ENCODE results near the gene ENPP1. TPM values are rescaled to one million over a fixed set of nuclear protein-coding genes. Genes with fewer than 3 reads are reported as not detected.

The ENPP1 gene
- total RNA-seq, 4 donors from 2014 or later, result 7.9 to 35.2 (median 19.2) TPM

DNA sequence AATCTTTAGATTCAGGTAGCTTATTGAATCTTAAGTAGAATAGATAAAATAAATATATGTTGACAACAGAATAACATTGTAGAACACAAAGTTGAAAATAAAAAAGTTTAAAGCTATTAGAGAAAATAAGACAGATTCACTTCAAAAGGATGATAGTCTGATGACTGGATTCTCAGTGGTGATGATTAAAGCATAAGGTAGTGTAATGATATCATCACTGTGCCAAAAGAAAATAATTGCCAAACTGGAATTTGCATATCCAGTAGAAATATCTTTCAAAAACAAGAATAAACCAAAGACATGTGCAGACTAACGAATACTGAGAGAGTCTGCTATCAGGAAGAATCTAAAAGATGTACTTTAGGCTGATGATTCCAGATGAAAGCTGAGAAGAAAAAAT lies 30.2 kb downstream of the ENPP1 start:
- H3K27ac ChIP-seq (replicated peaks in 1 of 4), result no peak overlapping the region
- 74% methylated on average over 1 of the region's 1 CpG for WGBS
- H3K9me3 ChIP-seq, result no peaks in the 10 kb centered on the region
- peaks cover 0 to 8% (median 7%) of the 10 kb centered on the region in 4 donors for H3K4me1 ChIP-seq
- TF ChIP-seq, protein P1, sequence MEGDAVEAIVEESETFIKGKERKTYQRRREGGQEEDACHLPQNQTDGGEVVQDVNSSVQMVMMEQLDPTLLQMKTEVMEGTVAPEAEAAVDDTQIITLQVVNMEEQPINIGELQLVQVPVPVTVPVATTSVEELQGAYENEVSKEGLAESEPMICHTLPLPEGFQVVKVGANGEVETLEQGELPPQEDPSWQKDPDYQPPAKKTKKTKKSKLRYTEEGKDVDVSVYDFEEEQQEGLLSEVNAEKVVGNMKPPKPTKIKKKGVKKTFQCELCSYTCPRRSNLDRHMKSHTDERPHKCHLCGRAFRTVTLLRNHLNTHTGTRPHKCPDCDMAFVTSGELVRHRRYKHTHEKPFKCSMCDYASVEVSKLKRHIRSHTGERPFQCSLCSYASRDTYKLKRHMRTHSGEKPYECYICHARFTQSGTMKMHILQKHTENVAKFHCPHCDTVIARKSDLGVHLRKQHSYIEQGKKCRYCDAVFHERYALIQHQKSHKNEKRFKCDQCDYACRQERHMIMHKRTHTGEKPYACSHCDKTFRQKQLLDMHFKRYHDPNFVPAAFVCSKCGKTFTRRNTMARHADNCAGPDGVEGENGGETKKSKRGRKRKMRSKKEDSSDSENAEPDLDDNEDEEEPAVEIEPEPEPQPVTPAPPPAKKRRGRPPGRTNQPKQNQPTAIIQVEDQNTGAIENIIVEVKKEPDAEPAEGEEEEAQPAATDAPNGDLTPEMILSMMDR (IDR thresholded peaks at IDR 0.05), result no peak
- TF ChIP-seq POLR2AphosphoS5 (IDR thresholded peaks at IDR 0.05) (no peak), EP300 (IDR thresholded peaks at IDR 0.05) (no peak), POLR2A (IDR thresholded peaks at IDR 0.05; ENCODE audit: low read depth) (no peak)
- no peaks in the 10 kb centered on the region for H3K27me3 ChIP-seq
- no peaks in the 10 kb centered on the region for H3K36me3 ChIP-seq
- H3K4me3 ChIP-seq, result no peak overlapping the region
- DNase-seq (ENCODE audit: extremely low spot score), result no peak
- intact Hi-C loops (cut with DNase I), result no loop called here

DNA sequence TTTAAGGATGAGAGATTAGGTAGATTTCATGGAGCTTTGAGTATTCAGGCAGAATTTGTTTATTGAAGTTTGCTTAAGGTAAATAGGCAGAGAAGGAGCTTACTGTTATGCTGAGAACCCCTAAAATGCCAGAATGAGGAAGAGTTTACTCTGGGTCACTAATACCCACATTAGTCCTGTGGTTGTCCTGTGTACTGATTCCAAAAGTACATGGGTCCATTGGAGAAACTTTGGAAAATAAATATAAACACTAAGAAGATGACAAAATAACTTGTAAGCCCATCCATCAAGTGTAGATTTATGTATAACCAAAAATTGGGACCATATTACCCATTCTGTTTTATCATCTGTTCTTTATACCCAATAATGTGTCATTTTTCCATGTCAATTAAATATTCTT lies 31.6 kb downstream of the ENPP1 start:
- Histone ChIP-seq H3K36me3 (no peaks in the 10 kb centered on the region), H3K9me3 (no peaks in the 10 kb centered on the region), H3K27ac (replicated peaks in 1 of 4) (no peak overlapping the region), H3K4me1 (peaks cover 0 to 11% (median 7%) of the 10 kb centered on the region in 4 donors), H3K27me3 (no peaks in the 10 kb centered on the region), H3K4me3 (no peak overlapping the region)
- intact Hi-C loops (cut with DNase I), result no loop called here
- TF ChIP-seq POLR2AphosphoS5 (IDR thresholded peaks at IDR 0.05) (no peak), POLR2A (IDR thresholded peaks at IDR 0.05; ENCODE audit: low read depth) (no peak), EP300 (IDR thresholded peaks at IDR 0.05) (no peak)
- TF ChIP-seq, protein P1 (IDR thresholded peaks at IDR 0.05), result no peak
- DNase-seq (ENCODE audit: extremely low spot score), result no peak

DNA sequence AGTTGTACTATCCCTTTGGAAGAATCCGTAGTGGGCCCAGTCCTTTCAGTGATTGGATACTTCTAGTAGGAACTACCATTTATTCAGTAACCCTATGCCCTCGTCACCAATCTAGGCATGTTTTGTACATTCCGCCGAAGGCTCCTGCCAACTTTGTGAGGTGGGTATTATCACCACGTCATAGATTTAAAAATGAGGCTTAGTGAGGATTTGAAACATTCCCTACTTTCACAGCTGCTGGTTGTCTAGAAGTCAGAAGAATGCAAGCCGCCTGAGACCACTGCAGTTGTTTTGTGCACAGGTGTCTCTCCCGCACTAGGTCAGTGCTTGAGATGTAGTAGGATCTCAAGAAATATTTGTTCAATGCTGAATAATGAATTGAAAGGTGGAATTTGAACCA lies 32.6 kb downstream of the ENPP1 start:
- TF ChIP-seq EP300 (IDR thresholded peaks at IDR 0.05), result no peak
- TF ChIP-seq, protein P1 (IDR thresholded peaks at IDR 0.05), result no peak
- TF ChIP-seq POLR2AphosphoS5 (IDR thresholded peaks at IDR 0.05), result no peak
- no peak for TF ChIP-seq POLR2A (IDR thresholded peaks at IDR 0.05; ENCODE audit: low read depth)
- Histone ChIP-seq H3K4me1 (peaks cover 0 to 11% (median 7%) of the 10 kb centered on the region in 4 donors), H3K4me3 (no peak overlapping the region), H3K9me3 (no peaks in the 10 kb centered on the region), H3K27ac (replicated peaks in 1 of 4) (no peak overlapping the region), H3K36me3 (no peaks in the 10 kb centered on the region), H3K27me3 (no peaks in the 10 kb centered on the region)
- no peak for DNase-seq (ENCODE audit: extremely low spot score)
- WGBS, result 91% methylated on average over 7 of the region's 7 CpGs
- intact Hi-C loops (cut with DNase I), result no loop called here

DNA sequence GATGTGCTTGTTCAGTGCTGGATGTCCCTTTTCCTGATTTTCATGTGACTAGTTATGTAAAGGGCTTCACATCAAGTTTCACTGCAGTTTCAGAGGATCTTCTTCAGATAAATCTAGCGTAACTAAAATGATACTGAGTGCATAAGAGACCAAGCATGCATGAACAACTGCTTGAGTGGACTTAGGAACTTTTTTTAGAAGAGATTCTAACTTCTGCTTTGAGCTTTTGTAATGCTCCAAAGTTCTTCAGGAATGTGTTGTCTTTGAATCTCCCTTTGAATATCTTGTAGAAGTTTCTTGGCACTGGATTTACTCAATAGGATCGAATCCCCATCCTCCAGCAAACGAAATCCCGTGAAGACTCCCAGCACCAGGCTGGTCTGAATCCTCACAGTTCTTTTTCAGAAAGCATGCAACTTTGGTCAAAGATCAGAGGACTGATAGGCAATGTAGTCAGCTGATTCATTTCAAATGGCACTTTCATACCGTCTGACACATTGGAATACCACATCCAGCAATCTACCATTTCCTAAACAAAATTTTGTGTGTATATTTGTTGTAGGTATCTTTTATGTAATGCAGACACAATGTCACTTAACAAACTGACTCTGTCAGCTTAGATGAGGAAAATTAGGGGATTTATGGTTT lies 33.2 kb downstream of the ENPP1 start:
- Histone ChIP-seq H3K9me3 (no peaks in the 10 kb centered on the region), H3K27ac (replicated peaks in 1 of 4) (no peak overlapping the region), H3K4me3 (no peak overlapping the region), H3K27me3 (no peaks in the 10 kb centered on the region), H3K36me3 (no peaks in the 10 kb centered on the region), H3K4me1 (peaks cover 0 to 9% (median 7%) of the 10 kb centered on the region in 4 donors)
- no peak for DNase-seq (ENCODE audit: extremely low spot score)
- WGBS, result 84% methylated on average over 5 of the region's 5 CpGs
- TF ChIP-seq EP300 (IDR thresholded peaks at IDR 0.05), result no peak
- intact Hi-C loops (cut with DNase I), result no loop called here

DNA sequence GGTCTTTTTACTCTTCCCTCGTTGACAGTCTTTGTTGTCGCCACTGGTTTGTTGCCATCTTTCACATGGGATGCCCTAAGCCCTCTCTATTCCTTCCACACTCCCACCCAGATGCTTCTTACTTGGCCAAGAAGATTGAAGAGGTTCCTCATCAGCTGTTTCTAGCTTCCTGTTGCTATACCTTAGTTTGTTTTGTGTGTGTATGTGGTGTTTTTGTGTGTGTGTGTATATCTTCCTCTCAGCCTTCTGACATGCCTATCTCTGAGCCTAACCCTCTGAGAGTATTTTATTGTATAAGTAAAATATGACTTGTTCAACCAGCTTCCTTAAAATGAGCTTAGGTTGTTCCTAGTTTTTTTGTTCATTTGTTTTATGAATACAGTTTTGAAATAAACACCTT lies 35.9 kb downstream of the ENPP1 start:
- 88% methylated on average over 2 of the region's 2 CpGs for WGBS
- peaks cover 0 to 3% (median 0%) of the 10 kb centered on the region in 4 donors for H3K4me1 ChIP-seq
- no peaks in the 10 kb centered on the region for H3K9me3 ChIP-seq
- DNase-seq (ENCODE audit: extremely low spot score), result no peak
- H3K36me3 ChIP-seq, result no peaks in the 10 kb centered on the region
- H3K4me3 ChIP-seq, result no peak overlapping the region
- intact Hi-C loops (cut with DNase I), result no loop called here
- no peak overlapping the region for H3K27ac ChIP-seq (replicated peaks in 1 of 4)
- H3K27me3 ChIP-seq, result no peaks in the 10 kb centered on the region
- TF ChIP-seq POLR2AphosphoS5 (IDR thresholded peaks at IDR 0.05) (no peak), POLR2A (IDR thresholded peaks at IDR 0.05; ENCODE audit: low read depth) (no peak), EP300 (IDR thresholded peaks at IDR 0.05) (no peak)
- TF ChIP-seq, protein P1 (IDR thresholded peaks at IDR 0.05), result no peak

Data from esophagus muscularis mucosa (tissue), 4 donors.